GM23338 (cell line): ENCODE measurements around the gene TCF12. TPM values are rescaled to one million over a fixed set of nuclear protein-coding genes. Genes with fewer than 3 reads are reported as not detected.
A peak's percentile ranks its signal among the peaks of the same experiment; 100 is the strongest.

Source experiments
- ATAC-seq: fragments of 200-7000 bp; cut with Tn5 transposase; 3 replicates; pipeline ENCODE4 v1.9.1; 2020
- DNase-seq: peaks from one replicate; pipeline ENCODE4 v3.0.0-alpha.2; 2015; ENCODE audit warnings: low spot score
- H2AFZ ChIP-seq: fragments of 200-600 bp; sonication (generic); 2 replicates; pipeline ENCODE4 v1.8.0; 2016; ENCODE audit warnings: antibody characterized with exemption, mild to moderate bottlenecking, moderate library complexity
- H3F3A ChIP-seq: fragments of 200-600 bp; sonication (generic); replicated peaks from 2 replicates; pipeline ENCODE4 v1.8.0; 2017; ENCODE audit warnings: antibody characterized with exemption, mixed run types, low read depth
- H3K27ac ChIP-seq: fragments of 200-600 bp; sonication (generic); 2 replicates; pipeline ENCODE4 v1.6.1; 2016; ENCODE audit warnings: low read depth
- H3K27me3 ChIP-seq: fragments of 200-600 bp; sonication (generic); 2 replicates; pipeline ENCODE4 v1.8.0; 2016; ENCODE audit warnings: mild to moderate bottlenecking, mixed run types, moderate library complexity; ENCODE audit not compliant: insufficient read depth
- H3K36me3 ChIP-seq: fragments of 200-600 bp; sonication (generic); 2 replicates; pipeline ENCODE4 v1.8.0; 2016; ENCODE audit warnings: mild to moderate bottlenecking; ENCODE audit not compliant: insufficient read depth
- H3K4me1 ChIP-seq: fragments of 200-600 bp; sonication (generic); 2 replicates; pipeline ENCODE4 v1.8.0; 2016; ENCODE audit warnings: mild to moderate bottlenecking, moderate library complexity; ENCODE audit not compliant: insufficient read depth
- H3K4me2 ChIP-seq: fragments of 200-600 bp; sonication (generic); 2 replicates; pipeline ENCODE4 v1.7.1; 2017; ENCODE audit warnings: mixed run types
- H3K4me3 ChIP-seq: fragments of 200-600 bp; sonication (generic); 2 replicates; pipeline ENCODE4 v1.6.1; 2016; ENCODE audit warnings: mixed run types
- H3K79me2 ChIP-seq: fragments of 200-600 bp; sonication (generic); replicated peaks from 2 replicates; pipeline ENCODE4 v1.8.0; 2017; ENCODE audit warnings: mild to moderate bottlenecking; ENCODE audit not compliant: insufficient read depth
- H3K9me2 ChIP-seq: fragments of 200-600 bp; sonication (generic); 2 replicates; pipeline ENCODE4 v1.8.0; 2017; ENCODE audit not compliant: insufficient read depth
- H4K20me1 ChIP-seq: fragments of 200-600 bp; sonication (generic); replicated peaks from 2 replicates; pipeline ENCODE4 v1.8.0; 2017; ENCODE audit warnings: mild to moderate bottlenecking; ENCODE audit not compliant: insufficient read depth
- H3K27ac Mint-ChIP-seq: 2 replicates; pipeline ENCODE4 v1.8.0; 2020; ENCODE audit warnings: inconsistent platforms, mild to moderate bottlenecking, moderate library complexity, mixed read lengths
- H3K27me3 Mint-ChIP-seq: 3 replicates; pipeline ENCODE4 v1.8.0; 2022; ENCODE audit warnings: low read depth, mild to moderate bottlenecking, moderate library complexity, mixed read lengths, inconsistent platforms; ENCODE audit not compliant: insufficient read depth, poor library complexity
- H3K36me3 Mint-ChIP-seq: 3 replicates; pipeline ENCODE4 v1.8.0; 2021; ENCODE audit warnings: low read depth, mild to moderate bottlenecking, inconsistent platforms, moderate library complexity, mixed read lengths
- H3K4me1 Mint-ChIP-seq: 3 replicates; pipeline ENCODE4 v1.8.0; 2020; ENCODE audit warnings: mild to moderate bottlenecking, inconsistent platforms, mixed read lengths
- H3K4me3 Mint-ChIP-seq: 3 replicates; pipeline ENCODE4 v1.8.0; 2021; ENCODE audit warnings: moderate library complexity, mild to moderate bottlenecking, inconsistent platforms, mixed read lengths
- H3K9me3 Mint-ChIP-seq: 3 replicates; pipeline ENCODE4 v1.8.0; 2020; ENCODE audit warnings: moderate library complexity, mild to moderate bottlenecking, inconsistent platforms, mixed read lengths
- CREB1 ChIP-seq: fragments of 250-450 bp; sonication (Bioruptor Pico); IDR thresholded peaks from 2 replicates; pipeline ENCODE4 v1.5.0; 2020; ENCODE audit warnings: low read depth, mild to moderate bottlenecking, moderate library complexity
- CTCF ChIP-seq, 2 experiments: fragments of 200-600 bp in 1 of 2; sonication (generic) in 1 of 2; conservative IDR thresholded peaks; 2 replicates each; pipeline versions ENCODE4 v1.5.1 to v1.6.1; 2016 to 2017; ENCODE audit warnings: antibody characterized with exemption in 2 of 2, low read depth in 2 of 2, mild to moderate bottlenecking in 2 of 2, moderate library complexity in 1 of 2
- ETS1 ChIP-seq: IDR thresholded peaks from 2 replicates; pipeline ENCODE4 v1.6.1; 2016; ENCODE audit warnings: antibody characterized with exemption
- EZH2 ChIP-seq: fragments of 200-600 bp; sonication (generic); IDR thresholded peaks from one replicate; pipeline ENCODE4 v1.8.0; 2017; ENCODE audit warnings: antibody characterized with exemption, mild to moderate bottlenecking, low read depth; ENCODE audit not compliant: unreplicated experiment
- EZH2phosphoT487 ChIP-seq: fragments of 200-600 bp; sonication (generic); IDR thresholded peaks from one replicate; pipeline ENCODE4 v1.8.1; 2018; ENCODE audit warnings: antibody characterized with exemption; ENCODE audit not compliant: unreplicated experiment
- JUNB ChIP-seq: IDR thresholded peaks from one replicate; pipeline ENCODE4 v1.6.1; 2016; ENCODE audit warnings: antibody characterized with exemption; ENCODE audit not compliant: unreplicated experiment
- NANOG ChIP-seq: IDR thresholded peaks from 2 replicates; pipeline ENCODE4 v1.6.1; 2016; ENCODE audit warnings: antibody characterized with exemption, borderline replicate concordance
- POLR2AphosphoS5 ChIP-seq: IDR thresholded peaks from 2 replicates; pipeline ENCODE4 v1.6.1; 2016; ENCODE audit warnings: antibody characterized with exemption, low read depth
- REST ChIP-seq: IDR thresholded peaks from one replicate; pipeline ENCODE4 v1.6.1; 2018; ENCODE audit warnings: antibody characterized with exemption; ENCODE audit not compliant: unreplicated experiment
- STAT1 ChIP-seq: IDR thresholded peaks from one replicate; pipeline ENCODE4 v1.6.1; 2016; ENCODE audit warnings: antibody characterized with exemption; ENCODE audit not compliant: unreplicated experiment
- ZNF114 ChIP-seq: fragments of 250-450 bp; sonication (Bioruptor Pico); IDR thresholded peaks from 2 replicates; pipeline ENCODE4 v1.5.0; 2020; ENCODE audit warnings: mild to moderate bottlenecking, moderate library complexity
- ZNF331 ChIP-seq: fragments of 250-450 bp; sonication (Bioruptor Pico); IDR thresholded peaks from 2 replicates; pipeline ENCODE4 v1.5.0; 2020; ENCODE audit warnings: low read depth, mild to moderate bottlenecking, moderate library complexity
- ZNF462 ChIP-seq: fragments of 250-450 bp; sonication (Bioruptor Pico); IDR thresholded peaks from 2 replicates; pipeline ENCODE4 v1.5.0; 2020; ENCODE audit warnings: mild to moderate bottlenecking, moderate library complexity
- polyA plus RNA-seq: library from polyadenylated mRNA; unstranded; fragments of >200 nt; fragmentation: Nextera tagmentation; extraction: Ambion mirVana; gene quantifications from 2 replicates; pipeline ENCODE4 v1.2.1, GENCODE V29; 2016
- total RNA-seq: library from RNA; depleted of rRNA; stranded (reverse); fragments of >200 nt; shearing (Covaris generic); gene quantifications from 2 replicates; pipeline ENCODE4 v1.2.3, GENCODE V29; 2014

TCF12 gene
- total and polyA plus RNA-seq, 2 experiments from 2014 or later = 27.6 to 104 TPM

GRCh38 chr15:57283774-57284503 is 365.5 kb downstream of the TCF12 start:
- peak overlapping the region; percentile 24; the same call in 1 of the 2 replicates for H3K27ac ChIP-seq
- peaks cover 10% of the 10 kb centered on the region; the same call in 1 of the 2 replicates for H3K36me3 ChIP-seq
- no peak overlapping the region for H3K4me3 Mint-ChIP-seq
- no peak overlapping the region for H3K4me3 ChIP-seq
- no peaks in the 10 kb centered on the region for H3F3A ChIP-seq
- peak overlapping the region; percentile 1 for H3K27ac Mint-ChIP-seq
- H3K4me1 ChIP-seq = peaks cover 34% of the 10 kb centered on the region
- no peak for ATAC-seq
- H3K36me3 Mint-ChIP-seq = peaks cover 63% of the 10 kb centered on the region
- peaks cover 33% of the 10 kb centered on the region for H3K4me1 Mint-ChIP-seq
- no peak overlapping the region for H2AFZ ChIP-seq
- no peak for DNase-seq
- H3K27me3 Mint-ChIP-seq = no peaks in the 10 kb centered on the region
- TF ChIP-seq REST (no peak), POLR2AphosphoS5 (no peak), ETS1 (no peak), ZNF114 (CRISPR knock-in tag) (no peak), STAT1 (no peak), CTCF (conservative IDR thresholded peaks at IDR 0.05; ENCODE audit: low read depth in 2 of 2) (no peak), EZH2phosphoT487 (no peak), ZNF462 (no peak), NANOG (no peak), JUNB (no peak), CREB1 (no peak), ZNF331 (no peak), EZH2 (no peak)
- no peaks in the 10 kb centered on the region for H3K9me3 Mint-ChIP-seq
- no peaks in the 10 kb centered on the region for H3K9me2 ChIP-seq
- no peaks in the 10 kb centered on the region for H3K79me2 ChIP-seq
- peaks cover 2% of the 10 kb centered on the region for H4K20me1 ChIP-seq
- H3K4me2 ChIP-seq = no peak overlapping the region
- no peaks in the 10 kb centered on the region for H3K27me3 ChIP-seq
